SK-N-SH treated with all-trans-retinoic acid at 6 μM for 48 hours (cell line): ENCODE results near the gene BTBD16.

Experiments used
- ARNTL ChIP-seq: fragments of 450-650 bp; formaldehyde crosslinking; IDR thresholded peaks from 2 replicates; pipeline ENCODE4 v1.5.0; 2020; ENCODE audit warnings: low read depth, mild to moderate bottlenecking, moderate library complexity, borderline replicate concordance
- BACH2 ChIP-seq: fragments of 250-450 bp; sonication (Bioruptor Pico); IDR thresholded peaks from 2 replicates; pipeline ENCODE4 v1.9.0; 2021; ENCODE audit warnings: mild to moderate bottlenecking, borderline replicate concordance
- CREB5 ChIP-seq: fragments of 250-450 bp; sonication (Bioruptor Pico); IDR thresholded peaks from 2 replicates; pipeline ENCODE4 v1.5.1; 2020; ENCODE audit warnings: low read depth, mild to moderate bottlenecking, moderate library complexity
- CSDC2 ChIP-seq: fragments of 250-450 bp; sonication (Bioruptor Pico); IDR thresholded peaks from 2 replicates; pipeline ENCODE4 v1.5.0; 2020; ENCODE audit warnings: mild to moderate bottlenecking, moderate library complexity
- CSRNP3 ChIP-seq: fragments of 250-450 bp; sonication (Bioruptor Pico); IDR thresholded peaks from 2 replicates; pipeline ENCODE4 v1.5.1; 2021; ENCODE audit warnings: mild to moderate bottlenecking, moderate library complexity
- ISL1 ChIP-seq: fragments of 250-450 bp; sonication (Bioruptor Pico); IDR thresholded peaks from 2 replicates; pipeline ENCODE4 v2.1.2; 2022; ENCODE audit warnings: mild to moderate bottlenecking, moderate library complexity
- PATZ1 ChIP-seq: fragments of 250-450 bp; sonication (Bioruptor Pico); IDR thresholded peaks from 2 replicates; pipeline ENCODE4 v1.8.0; 2020; ENCODE audit warnings: mild to moderate bottlenecking, moderate library complexity, borderline replicate concordance
- POU6F1 ChIP-seq: fragments of 250-450 bp; sonication (Bioruptor Pico); IDR thresholded peaks from 2 replicates; pipeline ENCODE4 v1.8.0; 2021; ENCODE audit warnings: low read depth, mild to moderate bottlenecking, moderate library complexity, borderline replicate concordance
- PPARA ChIP-seq: fragments of 250-450 bp; sonication (Bioruptor Pico); IDR thresholded peaks from 2 replicates; pipeline ENCODE4 v1.5.0; 2020; ENCODE audit warnings: mild to moderate bottlenecking, borderline replicate concordance
- RARB ChIP-seq: fragments of 250-450 bp; sonication (Bioruptor Pico); IDR thresholded peaks from 2 replicates; pipeline ENCODE4 v1.8.0; 2021; ENCODE audit warnings: mild to moderate bottlenecking, moderate library complexity
- TCF4 ChIP-seq: fragments of 250-450 bp; sonication (Bioruptor Pico); IDR thresholded peaks from 2 replicates; pipeline ENCODE4 v1.8.0; 2021; ENCODE audit warnings: mild to moderate bottlenecking, moderate library complexity, borderline replicate concordance
- ZFP3 ChIP-seq: fragments of 250-450 bp; sonication (Bioruptor Pico); IDR thresholded peaks from 2 replicates; pipeline ENCODE4 v1.5.0; 2020; ENCODE audit warnings: mild to moderate bottlenecking, moderate library complexity
- ZNF70 ChIP-seq: fragments of 450-650 bp; formaldehyde crosslinking; IDR thresholded peaks from 2 replicates; pipeline ENCODE4 v1.5.0; 2020; ENCODE audit warnings: mild to moderate bottlenecking, moderate library complexity

GRCh38 chr10:122282909-122283308 is 11.8 kb downstream of the BTBD16 start:
- TF ChIP-seq POU6F1 (CRISPR knock-in tag) (no peak), CREB5 (CRISPR knock-in tag) (no peak), RARB (CRISPR knock-in tag) (no peak), PATZ1 (CRISPR knock-in tag) (no peak), BACH2 (CRISPR knock-in tag) (no peak), CSRNP3 (CRISPR knock-in tag) (no peak), ZNF70 (no peak), ISL1 (CRISPR knock-in tag) (no peak), TCF4 (CRISPR knock-in tag) (no peak), CSDC2 (CRISPR knock-in tag) (no peak), ZFP3 (no peak), ARNTL (no peak), PPARA (CRISPR knock-in tag) (no peak)
